GM12878 (cell line): ENCODE measurements around the gene RNFT2. TPM values are rescaled to one million over a fixed set of nuclear protein-coding genes. Genes with fewer than 3 reads are reported as not detected.

Source experiments
- ATAC-seq: fragments of 200-7000 bp; cut with Tn5 transposase; 3 replicates; pipeline ENCODE4 v1.9.1; 2020; ENCODE audit warnings: mild to moderate bottlenecking, moderate library complexity
- BruUV-seq: library from RNA; stranded (reverse); fragments of 400-500 nt; replicated peaks from 2 replicates; lab custom pipeline; 2021; lab: Mats Ljungman, UMichigan
- CTCF ChIA-PET: fragments of 300-600 bp; sonication (Branson Sonifier 250); formaldehyde crosslinking; extraction: SDS; loops from one replicate; lab custom pipeline; 2021; ENCODE audit warnings: inconsistent platforms; lab: Yijun Ruan, JAX
- POLR2A ChIA-PET: fragments of 350-600 bp; formaldehyde crosslinking; extraction: SDS; loops from one replicate; lab custom pipeline; 2021; ENCODE audit warnings: inconsistent platforms; lab: Charles Lee
- RAD21 ChIA-PET: fragments of 300-600 bp; sonication (Branson Sonifier 250); formaldehyde crosslinking; loops from one replicate; lab custom pipeline; 2023; ENCODE audit warnings: antibody characterized with exemption; ENCODE audit not compliant: unreplicated experiment; lab: Charles Lee
- SMC1A ChIA-PET: fragments of 300-600 bp; sonication (Branson Sonifier 250); formaldehyde crosslinking; loops from one replicate; lab custom pipeline; 2023; ENCODE audit not compliant: unreplicated experiment, uncharacterized antibody; lab: Charles Lee
- DNase-seq: peaks from one replicate; pipeline ENCODE4 v3.0.0-alpha.2; 2011; ENCODE audit warnings: low read depth, low spot score
- FAIRE-seq: peaks from 3 replicates; lab custom pipeline; 2011; peaks lifted over from hg19 to GRCh38; lab: Jason Lieb, UNC
- H2AFZ ChIP-seq: 2 replicates; pipeline ENCODE4 v1.6.0; 2011; ENCODE audit warnings: low read depth, low read length, control low read depth; ENCODE audit not compliant: control insufficient read depth
- H3K27ac ChIP-seq: 2 replicates; pipeline ENCODE4 v1.5.1; 2011; ENCODE audit warnings: control low read depth; ENCODE audit not compliant: control insufficient read depth, insufficient read depth
- H3K27me3 ChIP-seq, 2 experiments: replicated peaks in 1 of 2; 2 replicates each; pipeline versions ENCODE4 v1.6.0 to v1.6.1; 2011; ENCODE audit warnings: low read length in 1 of 2; ENCODE audit not compliant: control insufficient read depth in 2 of 2, insufficient read depth in 2 of 2
- H3K36me3 ChIP-seq, 2 experiments: 2 replicates each; pipeline ENCODE4 v1.5.1; 2011; ENCODE audit warnings: low read length in 1 of 2; ENCODE audit not compliant: control insufficient read depth in 2 of 2, insufficient read depth in 2 of 2
- H3K4me1 ChIP-seq: 2 replicates; pipeline ENCODE4 v1.6.1; 2011; ENCODE audit warnings: mild to moderate bottlenecking, low read length, moderate library complexity, mixed read lengths; ENCODE audit not compliant: control insufficient read depth, insufficient read depth
- H3K4me2 ChIP-seq: 2 replicates; pipeline ENCODE4 v1.6.0; 2011; ENCODE audit warnings: control low read depth; ENCODE audit not compliant: control insufficient read depth, insufficient read depth
- H3K4me3 ChIP-seq: fragments of 200-600 bp; sonication (generic); 2 replicates; pipeline ENCODE4 v1.5.1; 2016
- H3K79me2 ChIP-seq: 2 replicates; pipeline ENCODE4 v1.6.0; 2011; ENCODE audit warnings: low read length; ENCODE audit not compliant: control insufficient read depth, insufficient read depth
- H3K9ac ChIP-seq: 2 replicates; pipeline ENCODE4 v1.8.0; 2011; ENCODE audit warnings: low read length, control low read depth, mixed read lengths; ENCODE audit not compliant: control insufficient read depth, insufficient read depth
- H3K9me3 ChIP-seq: replicated peaks from 3 replicates; pipeline ENCODE4 v1.5.1; 2011; ENCODE audit warnings: mild to moderate bottlenecking, low read length; ENCODE audit not compliant: control insufficient read depth, insufficient read depth
- H4K20me1 ChIP-seq: 2 replicates; pipeline ENCODE4 v1.6.0; 2011; ENCODE audit not compliant: control insufficient read depth, insufficient read depth
- BCL11A ChIP-seq: IDR thresholded peaks from 2 replicates; pipeline ENCODE4 v1.6.1; 2011; ENCODE audit warnings: low read depth, low read length
- BRCA1 ChIP-seq: IDR thresholded peaks from 2 replicates; pipeline ENCODE4 v1.6.1; 2011; ENCODE audit warnings: low read depth, low read length, improper control_type of control experiment
- CBFB ChIP-seq: IDR thresholded peaks from 2 replicates; pipeline ENCODE4 v1.6.1; 2016; ENCODE audit warnings: antibody characterized with exemption, low read depth
- E2F4 ChIP-seq: IDR thresholded peaks from 2 replicates; pipeline ENCODE4 v1.6.1; 2012; ENCODE audit warnings: low read depth, low read length, improper control_type of control experiment
- IRF5 ChIP-seq: fragments of 450-650 bp; IDR thresholded peaks from 2 replicates; pipeline ENCODE4 v1.6.1; 2017; ENCODE audit warnings: borderline replicate concordance
- MYC ChIP-seq: IDR thresholded peaks from 2 replicates; pipeline ENCODE4 v1.6.1; 2011; ENCODE audit warnings: mild to moderate bottlenecking, low read length, moderate library complexity, inconsistent platforms; ENCODE audit not compliant: insufficient read depth, insufficient replicate concordance, insufficient read length, severe bottlenecking
- NFIC ChIP-seq: IDR thresholded peaks from 2 replicates; pipeline ENCODE4 v1.6.1; 2012; ENCODE audit warnings: low read depth, mild to moderate bottlenecking, inconsistent platforms, low read length, moderate library complexity
- RELA ChIP-seq: fragments of 450-650 bp; IDR thresholded peaks from 2 replicates; pipeline ENCODE4 v1.8.0; 2014; ENCODE audit warnings: borderline replicate concordance; ENCODE audit not compliant: partially characterized antibody
- SIN3A ChIP-seq: IDR thresholded peaks from 2 replicates; pipeline ENCODE4 v1.6.1; 2012; ENCODE audit warnings: low read depth, low read length, improper control_type of control experiment
- SKIL ChIP-seq: fragments of 450-650 bp; IDR thresholded peaks from 2 replicates; pipeline ENCODE4 v1.6.1; 2017; ENCODE audit warnings: mild to moderate bottlenecking, low read depth, inconsistent platforms; ENCODE audit not compliant: poor library complexity, severe bottlenecking
- TBL1XR1 ChIP-seq: IDR thresholded peaks from 2 replicates; pipeline ENCODE4 v1.6.1; 2012; ENCODE audit warnings: low read depth, low read length, improper control_type of control experiment
- ZNF274 ChIP-seq: IDR thresholded peaks from one replicate; pipeline ENCODE4 v1.8.0; 2011; ENCODE audit not compliant: insufficient read length, insufficient read depth
- WGBS: methylation state at CpG from one replicate; pipeline ENCODE4 v1.1.6; 2016; ENCODE audit warnings: low lambda C conversion rate; ENCODE audit not compliant: insufficient replicate concordance, insufficient coverage; ENCODE audit errors: missing lambda C conversion rate; 5-methylcytosine and 5-hydroxymethylcytosine counted together
- in situ Hi-C: fragments of 300-500 bp; cut with MboI; formaldehyde crosslinking; loops from 9 replicates; pipeline ENCODE4 v1.14.3; 2018; ENCODE audit warnings: mixed read lengths
- intact Hi-C: fragments of 100-400 bp; cut with micrococcal nuclease; formaldehyde crosslinking; loops from one replicate; pipeline ENCODE4 v1.14.2; 2022; ENCODE audit not compliant: unreplicated experiment
- polyA plus RNA-seq, 11 experiments: library from polyadenylated mRNA; depleted of rRNA in 4 of 11; unstranded in 6 of 11; stranded (reverse) in 5 of 11; fragments of >200 nt; fragmentation: Nextera tagmentation in 4 of 11; fragmentation: Illumina TruSeq in 1 of 11; extraction: Ambion mirVana in 4 of 11; extraction: Trizol in 1 of 11; gene quantifications; 1 replicate in 1 of 11; 2 replicates in 10 of 11; pipeline versions ENCODE4 v1.2.1 to v1.2.3, GENCODE V29; 2011 to 2016; ENCODE audit warnings: inconsistent platforms in 2 of 11, missing spikeins in 2 of 11, low read depth in 1 of 11
- total RNA-seq, 4 experiments: library from RNA; depleted of rRNA in 3 of 4; stranded (reverse); fragments of >200 nt in 3 of 4; fragmentation: Illumina TruSeq in 1 of 4; extraction: Trizol in 1 of 4; gene quantifications; 2 replicates each; pipeline versions ENCODE4 v1.2.1 to v1.2.3, GENCODE V29; 2013 to 2021

RNFT2 gene
- total and polyA plus RNA-seq, 10 of the 15 experiments (the other 5 are each of a cell fraction or from before 2014, with no cell fraction given), result 2.5 to 17.3 (median 9.7) TPM

- ATAC-seq, result no peak
- intact Hi-C loops (no loop called here), in situ Hi-C loops (no loop called here)
- no peak for TF ChIP-seq IRF5
- no peak for TF ChIP-seq BCL11A
- TF ChIP-seq SIN3A, result no peak
- TF ChIP-seq E2F4, result no peak
- no peak for TF ChIP-seq NFIC
- TF ChIP-seq RELA, result no peak
- TF ChIP-seq ZNF274, result no peak
- no peak for TF ChIP-seq CBFB
- no peak for TF ChIP-seq SKIL
- no peak for TF ChIP-seq BRCA1
- TF ChIP-seq TBL1XR1, result no peak
- TF ChIP-seq MYC, result no peak
- DNase-seq, result no peak
- BruUV-seq, result no TSS peak
- Histone ChIP-seq H3K4me3 (no peak overlapping the region), H4K20me1 (no peaks in the 10 kb centered on the region), H3K4me1 (no peaks in the 10 kb centered on the region), H3K79me2 (no peaks in the 10 kb centered on the region), H2AFZ (no peak overlapping the region), H3K4me2 (no peak overlapping the region), H3K9ac (no peak overlapping the region), H3K9me3 (no peaks in the 10 kb centered on the region), H3K27me3 (no peaks in the 10 kb centered on the region), H3K36me3 (no peaks in the 10 kb centered on the region), H3K27ac (no peak overlapping the region)
- POLR2A ChIA-PET, result no interaction called here
- SMC1A ChIA-PET, result no interaction called here
- CTCF ChIA-PET, result no interaction called here
- FAIRE-seq, result no peak
- RAD21 ChIA-PET, result no interaction called here
- 81% methylated on average over 6 of the region's 6 CpGs for WGBS
Observed at GRCh38 chr12:116799955-116800354, 61.8 kb downstream of the RNFT2 start.
